Neutrophil (primary cell): ENCODE results near the gene CHCT1.
"Not testable (repeated sequence)": the region's sequence is repeated elsewhere in the genome, so short reads cannot be mapped to it uniquely, and the experiment has no call there.

Source experiments
- H3K27ac ChIP-seq: fragments of 200-600 bp; sonication (generic); 2 replicates; pipeline ENCODE4 v1.5.1; 2016; ENCODE audit warnings: mild to moderate bottlenecking, moderate library complexity
- H3K27me3 ChIP-seq: fragments of 200-600 bp; sonication (generic); 2 replicates; pipeline ENCODE4 v1.6.0; 2016; ENCODE audit warnings: mild to moderate bottlenecking
- H3K36me3 ChIP-seq: fragments of 200-600 bp; sonication (generic); 2 replicates; pipeline ENCODE4 v1.5.1; 2017
- H3K4me1 ChIP-seq, 2 experiments: fragments of 200-600 bp in 1 of 2; sonication (generic) in 1 of 2; 1 replicate in 1 of 2; 2 replicates in 1 of 2; pipeline versions ENCODE4 v1.5.1 to v1.6.1; 2013 to 2016; ENCODE audit warnings: low read depth in 1 of 2, low read length in 1 of 2, mild to moderate bottlenecking in 1 of 2, moderate library complexity in 1 of 2; ENCODE audit not compliant: control insufficient read depth in 1 of 2, insufficient read depth in 1 of 2
- H3K4me3 ChIP-seq, 2 experiments: fragments of 200-600 bp in 1 of 2; sonication (generic) in 1 of 2; 1 replicate in 1 of 2; 2 replicates in 1 of 2; pipeline ENCODE4 v1.5.1; 2013 to 2016; ENCODE audit warnings: low read depth in 1 of 2, low read length in 1 of 2, mild to moderate bottlenecking in 1 of 2, moderate library complexity in 1 of 2
- H3K9me3 ChIP-seq: fragments of 200-600 bp; sonication (generic); 2 replicates; pipeline ENCODE4 v1.5.1; 2016
- CTCF ChIP-seq: fragments of 200-600 bp; sonication (generic); IDR thresholded peaks from 2 replicates; pipeline ENCODE4 v1.5.1; 2016; ENCODE audit warnings: antibody characterized with exemption

CHCT1 gene

GRCh38 chr17:60422162-60422665, at the start of gene CHCT1:
Gene CHCT1, plus strand, starts transcription at chr17:60422489. Its CDS starts 104 bp downstream, at chr17:60422593.
- H3K36me3 ChIP-seq, result no peaks in the 10 kb centered on the region
- peaks cover 14% of the 10 kb centered on the region for H3K27me3 ChIP-seq
- no peak for TF ChIP-seq CTCF
- H3K27ac ChIP-seq, result peak within 1 kb of the TSS; percentile 49
- H3K4me1 ChIP-seq, result peaks cover 13 to 17% of the 10 kb centered on the region in 2 experiments
- H3K4me3 ChIP-seq, result peak within 1 kb of the TSS; percentile 75 to 81
- H3K9me3 ChIP-seq, result no peaks in the 10 kb centered on the region

DNA sequence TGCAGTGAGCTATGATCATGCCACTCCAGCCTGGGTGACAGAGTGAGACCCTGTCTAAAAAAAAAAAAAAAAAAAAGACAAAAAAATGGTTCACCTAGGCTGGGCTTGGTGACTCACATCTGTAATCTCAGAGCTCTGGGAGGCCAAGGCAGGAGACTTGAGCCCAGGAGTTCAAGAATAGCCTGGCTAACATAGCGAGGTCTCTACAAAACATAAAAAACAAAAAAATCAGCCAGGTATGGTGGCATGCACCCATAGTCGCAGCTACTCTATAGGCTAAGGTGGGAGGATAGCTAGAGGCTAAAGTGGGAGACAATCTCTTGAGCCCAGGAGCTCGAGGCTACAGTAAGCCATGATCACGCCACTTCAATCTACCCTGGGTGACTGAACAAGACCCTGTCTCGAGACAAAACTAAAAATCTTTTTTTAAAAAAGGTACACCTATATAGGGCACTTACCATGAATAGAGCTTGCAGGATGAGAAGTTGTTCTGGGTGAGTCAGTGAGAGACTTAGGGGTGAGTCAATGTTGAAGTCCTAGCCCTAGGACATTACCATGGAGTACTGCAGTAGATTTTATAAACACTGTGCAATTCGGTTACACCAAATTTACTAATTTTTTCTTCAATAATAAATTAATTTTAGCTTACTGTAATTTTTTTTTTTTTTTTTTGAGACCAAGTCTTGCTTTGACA, 49.4 kb upstream of the CHCT1 start:
- Histone ChIP-seq H3K9me3 (no peaks in the 10 kb centered on the region), H3K27me3 (no peaks in the 10 kb centered on the region), H3K36me3 (peaks cover 14% of the 10 kb centered on the region), H3K4me1 (peaks cover 50 to 53% of the 10 kb centered on the region in 2 experiments), H3K27ac (peak overlapping the region; percentile 93), H3K4me3 (peak overlapping the region; percentile 45 to 62)
- no peak for TF ChIP-seq CTCF

DNA sequence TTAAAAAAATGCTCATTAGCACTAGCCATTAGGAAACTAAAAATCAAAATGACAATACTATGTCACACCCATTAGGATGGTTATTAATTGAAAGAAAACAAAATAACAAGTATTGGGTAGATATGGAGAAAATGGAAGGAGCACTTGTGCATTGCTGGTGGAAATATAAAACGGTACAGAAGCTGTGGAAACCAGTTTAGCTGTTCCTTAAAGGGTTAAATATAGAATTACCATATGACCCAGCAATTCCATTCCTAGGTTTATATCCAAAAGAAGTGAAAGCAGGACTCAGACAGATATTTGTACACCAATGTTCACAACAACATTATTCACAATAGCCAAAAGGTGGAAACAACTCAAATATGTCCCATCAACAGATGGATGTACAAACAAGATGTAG, 44.1 kb upstream of the CHCT1 start:
- Histone ChIP-seq H3K36me3 (peaks cover 21% of the 10 kb centered on the region), H3K4me1 (peaks cover 12 to 18% of the 10 kb centered on the region in 2 experiments)
- not testable (repeated sequence) for H3K27me3 ChIP-seq, H3K9me3 ChIP-seq, H3K27ac ChIP-seq, H3K4me3 ChIP-seq

GRCh38 chr17:60379461-60379860, 42.8 kb upstream of the CHCT1 start:
- H3K4me1 ChIP-seq, result peaks cover 13 to 18% of the 10 kb centered on the region in 2 experiments
- H3K4me3 ChIP-seq, H3K27me3 ChIP-seq, H3K9me3 ChIP-seq: not testable (repeated sequence)
- H3K36me3 ChIP-seq, result peaks cover 21% of the 10 kb centered on the region
- H3K27ac ChIP-seq, result peak overlapping the region; percentile 9

GRCh38 chr17:60381958-60382357, 40.3 kb upstream of the CHCT1 start:
- Histone ChIP-seq H3K9me3 (no peaks in the 10 kb centered on the region), H3K4me1 (peaks cover 38 to 43% of the 10 kb centered on the region in 2 experiments), H3K27me3 (no peaks in the 10 kb centered on the region), H3K36me3 (peaks cover 8% of the 10 kb centered on the region), H3K27ac (no peak overlapping the region), H3K4me3 (no peak overlapping the region)
- no peak for TF ChIP-seq CTCF

DNA sequence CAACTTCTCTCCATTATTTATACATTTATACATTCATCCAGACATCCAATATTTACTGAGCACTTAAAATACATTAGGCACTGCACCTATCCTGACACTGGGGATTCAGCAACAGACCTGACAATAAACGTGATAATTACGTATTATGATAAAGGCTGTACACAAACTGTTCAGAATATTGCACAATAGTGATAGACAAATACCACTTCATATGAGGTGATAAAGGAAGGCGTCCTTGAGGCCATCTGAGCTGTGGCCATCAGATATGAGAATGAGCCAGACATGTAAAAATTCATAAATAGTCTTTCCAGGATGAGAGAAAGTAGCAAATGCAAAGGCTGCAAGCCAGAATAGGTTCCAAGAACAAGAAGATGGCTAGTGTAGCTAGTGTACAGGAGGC, 38.9 kb upstream of the CHCT1 start:
- Histone ChIP-seq H3K4me3 (no peak overlapping the region), H3K27ac (peak overlapping the region; percentile 67), H3K4me1 (peaks cover 52 to 56% of the 10 kb centered on the region in 2 experiments), H3K9me3 (no peaks in the 10 kb centered on the region), H3K27me3 (no peaks in the 10 kb centered on the region), H3K36me3 (peaks cover 7% of the 10 kb centered on the region)
- TF ChIP-seq CTCF, result no peak

DNA sequence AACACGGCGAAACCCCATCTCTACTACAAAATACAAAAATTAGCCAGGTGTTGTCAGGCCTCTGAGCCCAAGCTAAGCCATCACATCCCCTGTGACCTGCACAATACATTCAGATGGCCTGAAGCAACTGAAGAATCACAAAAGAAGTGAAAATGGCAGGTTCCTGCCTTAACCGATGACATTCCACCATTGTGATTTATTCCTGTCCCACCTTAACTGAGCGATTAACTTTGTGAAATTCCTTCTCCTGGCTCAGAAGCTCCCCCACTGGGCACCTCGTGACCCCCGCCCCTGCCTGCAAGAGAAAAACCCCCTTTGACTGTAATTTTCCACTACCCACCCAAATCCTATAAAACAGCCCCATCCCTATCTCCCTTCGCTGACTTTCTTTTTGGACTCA, 37.4 kb upstream of the CHCT1 start:
- H3K27me3 ChIP-seq, H3K4me3 ChIP-seq, H3K36me3 ChIP-seq, H3K9me3 ChIP-seq: not testable (repeated sequence)
- Histone ChIP-seq H3K4me1 (peaks cover 67 to 71% of the 10 kb centered on the region in 2 experiments), H3K27ac (peak overlapping the region; percentile 75)
